Measurements from ENCODE around the gene NECTIN4. TPM values are rescaled to one million over a fixed set of nuclear protein-coding genes. Genes with fewer than 3 reads are reported as not detected.
A peak's percentile ranks its signal among the peaks of the same experiment; 100 is the strongest.

NECTIN4 gene
- total and polyA plus RNA-seq, 3 donors from 2014 or later, result 0.63 to 1.3 (median 1.2) TPM

GRCh38 chr1:161051219-161051618 is 38.1 kb downstream of the NECTIN4 start:
- Histone ChIP-seq H3K36me3 (ENCODE audit: low read depth, missing control alignments) (no peaks in the 10 kb centered on the region), H3K27me3 (no peaks in the 10 kb centered on the region), H3K4me3 (no peak overlapping the region), H3K9me3 (no peaks in the 10 kb centered on the region), H3K4me1 (no peaks in the 10 kb centered on the region), H3K27ac (no peak overlapping the region)
- intact Hi-C loops (cut with DNase I; ENCODE audit: low total_unique reads), result no loop called here
- TF ChIP-seq, protein P1, sequence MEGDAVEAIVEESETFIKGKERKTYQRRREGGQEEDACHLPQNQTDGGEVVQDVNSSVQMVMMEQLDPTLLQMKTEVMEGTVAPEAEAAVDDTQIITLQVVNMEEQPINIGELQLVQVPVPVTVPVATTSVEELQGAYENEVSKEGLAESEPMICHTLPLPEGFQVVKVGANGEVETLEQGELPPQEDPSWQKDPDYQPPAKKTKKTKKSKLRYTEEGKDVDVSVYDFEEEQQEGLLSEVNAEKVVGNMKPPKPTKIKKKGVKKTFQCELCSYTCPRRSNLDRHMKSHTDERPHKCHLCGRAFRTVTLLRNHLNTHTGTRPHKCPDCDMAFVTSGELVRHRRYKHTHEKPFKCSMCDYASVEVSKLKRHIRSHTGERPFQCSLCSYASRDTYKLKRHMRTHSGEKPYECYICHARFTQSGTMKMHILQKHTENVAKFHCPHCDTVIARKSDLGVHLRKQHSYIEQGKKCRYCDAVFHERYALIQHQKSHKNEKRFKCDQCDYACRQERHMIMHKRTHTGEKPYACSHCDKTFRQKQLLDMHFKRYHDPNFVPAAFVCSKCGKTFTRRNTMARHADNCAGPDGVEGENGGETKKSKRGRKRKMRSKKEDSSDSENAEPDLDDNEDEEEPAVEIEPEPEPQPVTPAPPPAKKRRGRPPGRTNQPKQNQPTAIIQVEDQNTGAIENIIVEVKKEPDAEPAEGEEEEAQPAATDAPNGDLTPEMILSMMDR (IDR thresholded peaks at IDR 0.05), result no peak
- no peak for TF ChIP-seq POLR2A (IDR thresholded peaks at IDR 0.05)
- no peak for DNase-seq
- WGBS, 2 donors, result 90 to 95% methylated on average over 7 to 10 of the region's 10 CpGs

- Histone ChIP-seq H3K27me3 (no peaks in the 10 kb centered on the region), H3K4me1 (peaks cover 5% of the 10 kb centered on the region), H3K27ac (no peak overlapping the region), H3K36me3 (ENCODE audit: low read depth, missing control alignments) (no peaks in the 10 kb centered on the region), H3K9me3 (no peaks in the 10 kb centered on the region), H3K4me3 (no peak overlapping the region)
- no peak for DNase-seq
- WGBS, 2 donors, result 89 to 92% methylated on average over 4 to 5 of the region's 5 CpGs
- intact Hi-C loops (cut with DNase I; ENCODE audit: low total_unique reads), result no loop called here
- TF ChIP-seq, protein P1 (IDR thresholded peaks at IDR 0.05), result no peak
- TF ChIP-seq POLR2A (IDR thresholded peaks at IDR 0.05), result no peak
Observed at GRCh38 chr1:161048949-161049722, 40.2 kb downstream of the NECTIN4 start.

- intact Hi-C loops (cut with DNase I; ENCODE audit: low total_unique reads), result no loop called here
- H3K36me3 ChIP-seq (ENCODE audit: low read depth, missing control alignments), result no peaks in the 10 kb centered on the region
- WGBS, 2 donors, result 82 to 89% methylated on average over 12 to 18 of the region's 18 CpGs
- H3K27me3 ChIP-seq, result no peaks in the 10 kb centered on the region
- no peak for DNase-seq
- H3K4me1 ChIP-seq, result peaks cover 8% of the 10 kb centered on the region
- TF ChIP-seq, protein P1 (IDR thresholded peaks at IDR 0.05), result no peak
- TF ChIP-seq POLR2A (IDR thresholded peaks at IDR 0.05), result no peak
- no peaks in the 10 kb centered on the region for H3K9me3 ChIP-seq
- H3K27ac ChIP-seq, result no peak overlapping the region
- no peak overlapping the region for H3K4me3 ChIP-seq
Observed at GRCh38 chr1:161047436-161048420, 41.6 kb downstream of the NECTIN4 start.

DNA sequence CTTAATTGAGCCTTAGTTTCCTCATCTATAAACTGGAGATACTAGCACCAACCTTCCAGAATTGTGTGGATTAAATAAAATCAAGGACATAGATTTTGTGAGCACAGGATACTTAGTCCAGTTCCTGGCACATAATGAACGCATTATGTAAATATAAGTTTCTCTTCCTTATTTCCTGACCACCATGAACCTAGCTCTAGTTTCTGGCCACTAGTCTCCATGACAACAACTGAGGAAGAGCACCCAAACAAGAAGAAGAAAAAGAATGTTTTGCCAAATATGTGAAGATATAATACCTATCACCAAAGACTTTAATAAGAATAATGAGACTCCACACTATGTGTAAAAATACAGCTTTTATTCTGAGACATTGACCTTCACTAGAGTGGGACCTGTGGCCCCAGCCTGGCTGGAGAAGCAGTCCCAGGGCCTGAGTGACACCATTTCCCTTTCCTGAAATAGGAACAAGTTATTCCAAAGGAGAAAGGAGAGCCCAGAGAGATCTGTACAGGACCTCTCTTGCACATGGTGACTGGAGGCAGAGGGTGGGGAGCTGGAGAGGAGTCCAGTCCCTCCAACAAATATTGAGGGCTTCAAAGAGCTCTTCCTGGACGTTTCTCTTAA is 42.6 kb downstream of the NECTIN4 start:
- peaks cover 8% of the 10 kb centered on the region for H3K4me1 ChIP-seq
- intact Hi-C loops (cut with DNase I; ENCODE audit: low total_unique reads), result no loop called here
- TF ChIP-seq POLR2A (IDR thresholded peaks at IDR 0.05), result no peak
- TF ChIP-seq, protein P1 (IDR thresholded peaks at IDR 0.05), result no peak
- H3K27me3 ChIP-seq, result no peaks in the 10 kb centered on the region
- peak overlapping the region; percentile 77 to 98 for H3K4me3 ChIP-seq
- peak overlapping the region; percentile 91 to 92 for H3K27ac ChIP-seq
- H3K9me3 ChIP-seq, result no peaks in the 10 kb centered on the region
- H3K36me3 ChIP-seq (ENCODE audit: low read depth, missing control alignments), result no peaks in the 10 kb centered on the region
- 30 to 62% methylated on average over 2 of the region's 2 CpGs for WGBS, 2 donors
- no peak for DNase-seq
